GM18858 (cell line): Measurements from ENCODE around the gene GRIK1.
A peak's percentile ranks its signal among the peaks of the same experiment; 100 is the strongest.

ENCODE experiments used
- ATAC-seq: cut with Tn5 transposase; IDR thresholded peaks from one replicate; pipeline ENCODE4 v1.9.1; 2021; ENCODE audit not compliant: unreplicated experiment

GRIK1 gene

GRCh38 chr21:29721964-29722363 lies 217.8 kb downstream of the GRIK1 start:
- no peak for ATAC-seq

GRCh38 chr21:29721221-29721620 lies 218.6 kb downstream of the GRIK1 start:
- ATAC-seq = no peak

DNA sequence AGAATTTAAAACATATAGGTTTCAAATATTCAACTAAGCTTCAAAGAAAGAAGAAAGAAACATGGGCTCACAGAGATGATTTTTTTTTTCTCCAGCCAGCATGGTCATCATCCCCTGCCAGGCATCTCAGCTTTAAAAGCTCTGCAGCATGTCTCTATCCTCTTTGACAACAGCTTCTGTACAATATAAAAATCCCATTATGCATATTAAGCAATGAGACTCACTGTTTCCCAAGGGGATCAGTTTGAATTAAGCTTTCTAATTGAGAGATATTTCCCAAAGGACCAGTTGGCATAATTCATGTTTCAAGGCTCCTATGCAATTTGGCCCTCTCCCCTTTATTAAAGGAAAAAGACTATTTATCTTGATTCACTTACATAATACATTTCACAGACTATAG lies 220.3 kb downstream of the GRIK1 start:
- ATAC-seq = no peak

GRCh38 chr21:29718081-29718815 lies 221.5 kb downstream of the GRIK1 start:
- no peak for ATAC-seq

DNA sequence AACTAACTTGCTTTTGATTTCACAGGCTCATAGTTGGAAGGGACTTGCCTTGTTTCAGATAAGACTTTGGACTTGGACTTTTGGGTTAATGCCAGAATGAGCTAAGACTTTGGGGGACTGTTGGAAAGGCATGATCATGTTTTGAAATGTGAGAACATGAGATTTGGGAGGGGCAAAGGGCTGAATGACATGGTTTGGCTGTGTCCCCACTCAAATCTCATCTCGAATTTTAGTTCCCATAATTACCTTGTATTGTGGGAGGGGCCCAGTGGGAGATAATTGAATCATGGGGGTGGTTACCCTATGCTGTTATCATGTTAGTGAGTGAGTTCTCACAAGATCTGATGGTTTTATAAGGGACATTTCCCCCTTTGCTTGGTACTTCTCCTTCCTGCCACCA lies 222.1 kb downstream of the GRIK1 start:
- ATAC-seq = no peak

DNA sequence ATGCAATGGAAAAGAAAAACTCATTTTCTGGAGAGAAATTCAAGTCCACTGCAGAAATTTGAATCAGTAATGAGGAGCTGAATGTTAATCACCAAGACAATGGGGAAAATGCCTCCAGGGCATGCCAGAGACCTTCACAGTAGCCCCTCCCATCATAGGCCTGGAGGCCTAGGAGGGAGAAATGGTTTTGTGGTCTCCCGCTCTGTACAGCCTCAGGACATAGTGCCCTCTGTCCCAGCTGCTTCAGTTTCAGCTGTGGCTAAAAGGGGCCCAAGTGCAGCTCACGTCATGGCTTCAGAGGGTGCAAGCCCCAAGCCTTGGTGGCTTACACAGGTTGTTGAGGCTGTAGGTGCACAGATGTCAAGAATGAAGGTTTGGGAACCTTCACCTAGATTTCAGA lies 223.0 kb downstream of the GRIK1 start:
- no peak for ATAC-seq

DNA sequence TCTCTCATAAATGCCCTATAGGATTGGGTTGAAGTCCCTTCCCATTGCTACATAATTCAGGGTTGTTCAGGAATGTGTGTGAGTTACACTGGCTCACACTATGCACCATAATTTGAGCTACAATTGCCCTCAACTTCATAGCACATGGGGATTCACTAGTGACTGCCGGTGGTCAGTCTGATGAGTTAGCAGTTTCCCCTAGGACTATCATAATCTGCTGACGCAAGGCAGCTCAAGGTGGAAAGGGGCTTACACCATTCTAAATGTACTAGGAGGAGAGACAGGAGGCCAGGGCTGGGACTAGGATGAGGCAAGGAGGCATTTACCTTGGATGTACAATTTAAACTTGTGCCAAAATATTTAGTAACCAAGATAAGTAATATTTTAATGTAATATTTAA lies 224.7 kb downstream of the GRIK1 start:
- ATAC-seq = no peak

DNA sequence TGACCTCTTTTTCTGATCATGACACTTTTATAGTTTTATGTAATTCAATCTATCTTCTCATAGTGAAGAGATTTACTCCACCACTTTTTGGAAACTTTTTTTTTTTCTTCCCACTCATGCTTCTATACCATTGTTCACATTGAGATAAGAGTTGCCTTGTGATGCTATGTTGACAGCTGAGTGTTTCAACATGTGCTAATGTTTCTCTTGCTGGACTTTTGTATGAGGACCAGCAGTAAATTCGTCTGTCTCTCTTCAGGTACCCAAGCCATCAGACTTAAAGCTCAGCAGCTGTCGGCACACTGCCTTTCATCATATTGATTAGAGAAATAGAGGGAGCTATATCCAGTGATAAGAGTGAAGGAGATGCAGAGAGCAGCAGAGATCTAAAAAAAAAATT lies 227.0 kb downstream of the GRIK1 start:
- no peak for ATAC-seq

- no peak for ATAC-seq
Measured at GRCh38 chr21:29711236-29711635, 228.6 kb downstream of the GRIK1 start.

- no peak for ATAC-seq
Measured at GRCh38 chr21:29710498-29710897, 229.3 kb downstream of the GRIK1 start.

- no peak for ATAC-seq
Measured at GRCh38 chr21:29708401-29708800, 231.4 kb downstream of the GRIK1 start.

- ATAC-seq = no peak
Measured at GRCh38 chr21:29704719-29705118, 235.1 kb downstream of the GRIK1 start.

- no peak for ATAC-seq
Measured at GRCh38 chr21:29701676-29702075, 238.1 kb downstream of the GRIK1 start.

DNA sequence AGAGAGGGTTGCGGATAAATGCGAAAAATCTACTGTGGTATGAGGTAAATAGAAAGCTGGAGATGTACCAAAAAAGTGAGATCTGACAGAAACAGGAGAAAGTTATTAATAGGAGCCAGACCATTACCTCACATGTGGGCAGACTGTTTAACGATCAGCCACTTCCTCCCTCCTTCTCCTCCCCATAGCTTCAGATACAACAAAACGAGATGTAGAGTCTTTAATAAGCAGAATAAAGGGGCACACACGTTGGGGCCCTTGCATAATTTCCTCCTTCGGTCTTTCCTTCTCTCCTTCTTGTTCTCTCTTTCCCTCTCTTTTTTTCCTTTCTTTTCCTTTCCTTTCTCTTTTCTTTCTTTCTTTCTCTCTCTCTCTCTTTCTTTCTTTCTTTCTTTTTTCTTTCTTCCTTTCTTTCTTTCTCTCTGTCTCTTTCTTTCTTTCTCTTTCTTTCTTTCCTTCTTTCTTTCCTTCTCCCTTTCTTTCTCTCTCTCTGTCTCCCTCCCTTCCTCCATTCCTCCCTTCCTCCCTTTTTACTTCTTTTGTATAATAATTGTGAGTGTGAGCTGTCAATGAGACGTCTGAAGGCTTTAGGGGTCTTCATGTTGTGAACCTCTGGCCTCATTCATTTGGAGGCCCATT lies 242.1 kb downstream of the GRIK1 start:
- peak; percentile 82 for ATAC-seq

GRCh38 chr21:29696937-29697336 lies 242.9 kb downstream of the GRIK1 start:
- no peak for ATAC-seq

- ATAC-seq = no peak
Measured at GRCh38 chr21:29691616-29692491, 247.9 kb downstream of the GRIK1 start.

- no peak for ATAC-seq
Measured at GRCh38 chr21:29689753-29690152, 250.0 kb downstream of the GRIK1 start.

DNA sequence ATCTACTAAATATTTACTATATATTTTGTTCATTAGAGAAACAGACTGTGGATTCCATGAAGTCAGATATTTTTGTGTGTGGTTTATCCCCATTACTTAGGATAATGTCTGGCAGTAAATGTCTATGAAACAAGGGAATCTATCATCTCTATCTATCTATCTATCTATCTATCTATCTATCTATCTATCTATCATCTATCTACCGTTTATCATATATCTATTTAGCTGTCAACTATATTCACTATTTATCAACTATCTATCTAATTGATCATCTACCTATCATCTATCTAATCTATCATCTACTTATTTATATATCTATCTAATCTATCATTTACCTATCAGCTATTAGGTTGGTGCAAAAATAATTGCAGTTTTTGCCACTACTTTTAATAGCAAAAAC lies 255.7 kb downstream of the GRIK1 start:
- no peak for ATAC-seq

DNA sequence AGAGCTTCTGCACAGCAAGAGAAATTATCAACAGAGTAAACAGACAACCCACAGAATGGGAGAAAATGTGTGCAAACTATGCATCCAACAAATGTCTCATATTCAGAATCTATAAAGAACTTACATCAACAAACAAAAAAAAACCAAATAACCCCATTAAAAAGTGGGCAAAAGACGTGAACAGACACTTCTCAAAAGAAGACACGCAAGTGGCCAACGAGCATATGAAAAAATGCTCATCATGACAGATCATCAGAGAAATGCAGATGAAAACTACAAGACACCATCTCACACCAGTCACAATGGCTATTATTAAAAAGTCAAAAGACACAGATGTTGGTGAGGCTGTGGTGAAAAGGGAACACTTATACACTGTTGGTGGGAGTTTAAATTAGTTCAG lies 257.0 kb downstream of the GRIK1 start:
- no peak for ATAC-seq

- ATAC-seq = no peak
Measured at GRCh38 chr21:29680273-29680672, 259.5 kb downstream of the GRIK1 start.

DNA sequence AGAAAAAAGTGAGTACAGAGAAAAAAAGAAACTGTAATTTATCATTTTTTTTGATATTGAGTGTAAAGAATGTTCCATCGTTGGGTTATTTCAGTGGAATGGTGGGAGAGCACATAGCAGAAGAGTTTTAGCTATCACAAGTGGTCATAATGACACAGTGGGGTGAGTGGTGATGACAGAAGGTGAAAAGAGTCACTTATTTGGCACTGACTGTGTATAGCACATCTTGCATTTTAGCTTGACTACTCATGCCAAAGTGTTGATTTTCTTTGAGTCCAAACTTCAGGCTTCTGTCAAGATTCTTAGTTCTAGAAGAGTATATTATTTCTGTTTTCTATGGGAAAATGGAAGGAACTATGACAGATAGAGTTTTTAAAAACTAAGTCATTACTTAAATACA lies 261.2 kb downstream of the GRIK1 start:
- no peak for ATAC-seq

DNA sequence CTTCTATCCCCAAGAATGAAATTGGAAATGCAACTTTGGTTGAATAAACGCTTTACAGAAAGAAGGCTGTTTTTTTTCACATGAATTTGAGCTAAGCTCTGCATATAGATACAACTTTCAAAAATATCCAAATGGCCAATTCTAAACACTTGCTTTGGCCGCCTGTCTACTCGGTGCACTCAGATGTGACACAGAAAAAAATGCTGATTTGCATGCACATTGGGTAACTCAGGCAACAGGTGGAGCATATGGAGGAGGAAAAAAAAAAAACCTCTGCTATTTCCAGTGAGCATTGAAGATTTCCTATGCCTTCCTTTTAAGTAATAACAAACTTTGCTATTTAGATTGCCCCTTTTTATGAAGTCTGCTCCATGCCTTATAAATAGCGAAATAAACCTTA lies 262.5 kb downstream of the GRIK1 start:
- peak; percentile 85 for ATAC-seq
